SJSA1 (cell line): Measurements from ENCODE around the gene HLA-B. TPM values are rescaled to one million over a fixed set of nuclear protein-coding genes. Genes with fewer than 3 reads are reported as not detected.
A peak's percentile ranks its signal among the peaks of the same experiment; 100 is the strongest.

ENCODE experiments used
- DNase-seq, 2 experiments: peaks; one replicate each; pipeline ENCODE4 v3.0.0-alpha.2; 2015 to 2020; ENCODE audit warnings: low spot score in 2 of 2, low read depth in 1 of 2
- H3K27ac ChIP-seq: fragments of 250-450 bp; sonication (Bioruptor Pico); 2 replicates; pipeline ENCODE4 v1.5.1; 2020; ENCODE audit warnings: mild to moderate bottlenecking, moderate library complexity
- H3K27me3 ChIP-seq: fragments of 250-450 bp; sonication (Bioruptor Pico); replicated peaks from 2 replicates; pipeline ENCODE4 v1.5.1; 2020; ENCODE audit warnings: mild to moderate bottlenecking, moderate library complexity
- H3K36me3 ChIP-seq: fragments of 250-450 bp; sonication (Bioruptor Pico); 2 replicates; pipeline ENCODE4 v1.5.1; 2020; ENCODE audit warnings: mild to moderate bottlenecking
- H3K4me1 ChIP-seq: fragments of 250-450 bp; sonication (Bioruptor Pico); replicated peaks from 2 replicates; pipeline ENCODE4 v1.6.1; 2021; ENCODE audit warnings: mild to moderate bottlenecking
- H3K4me3 ChIP-seq: fragments of 250-450 bp; sonication (Bioruptor Pico); 2 replicates; pipeline ENCODE4 v1.5.1; 2020; ENCODE audit warnings: mild to moderate bottlenecking
- H3K9me3 ChIP-seq: fragments of 250-450 bp; sonication (Bioruptor Pico); replicated peaks from 2 replicates; pipeline ENCODE4 v1.5.1; 2020; ENCODE audit warnings: mild to moderate bottlenecking
- total RNA-seq: library from RNA; depleted of rRNA; stranded (reverse); fragments of >200 nt; shearing (Covaris generic); gene quantifications from 2 replicates; pipeline ENCODE4 v1.2.3, GENCODE V29; 2014

Gene HLA-B
- total RNA-seq, 1 experiment from 2014 or later = 3,537 TPM

- Histone ChIP-seq H3K4me1 (peaks cover 15% of the 10 kb centered on the region), H3K27ac (no peak overlapping the region), H3K27me3 (no peaks in the 10 kb centered on the region), H3K9me3 (no peaks in the 10 kb centered on the region), H3K4me3 (peak overlapping the region; percentile 85), H3K36me3 (peaks cover 37% of the 10 kb centered on the region)
- no peak for DNase-seq
These were observed 2.7 kb downstream of the HLA-B start for GRCh38 chr6:31354158-31354863.

DNA sequence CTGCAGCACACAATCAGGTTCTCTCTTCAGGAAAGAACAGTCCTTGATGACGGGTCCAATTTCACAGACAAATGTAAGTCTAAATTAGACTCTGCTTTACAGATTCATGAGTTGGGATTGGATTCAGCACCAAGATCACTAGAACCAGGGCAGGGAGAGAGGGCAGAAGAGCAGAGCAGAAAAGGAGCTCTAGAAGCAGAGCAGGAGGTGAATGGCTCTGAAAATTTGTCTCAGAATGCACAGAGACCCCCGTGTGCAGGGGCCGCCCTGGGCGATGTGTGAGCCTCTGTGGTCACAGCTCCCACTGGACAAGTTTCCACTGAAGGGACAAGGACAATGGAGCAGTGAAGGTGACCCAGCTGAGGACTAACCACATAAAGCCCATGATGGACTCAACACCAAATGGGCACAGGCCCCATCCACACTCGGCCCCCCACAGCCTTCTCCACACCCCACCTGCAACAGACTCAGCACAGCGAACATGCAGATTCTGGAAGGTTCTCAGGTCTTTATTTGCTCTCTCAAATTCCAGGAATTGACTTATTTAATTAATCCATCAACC, 3.5 kb downstream of the HLA-B start:
- no peaks in the 10 kb centered on the region for H3K9me3 ChIP-seq
- H3K27ac ChIP-seq = no peak overlapping the region
- peaks cover 37% of the 10 kb centered on the region for H3K36me3 ChIP-seq
- no peak for DNase-seq
- H3K4me3 ChIP-seq = no peak overlapping the region
- H3K27me3 ChIP-seq = 0 out of 2 replicates have a peak, but pooled peaks cover 3% of the 10 kb centered on the region
- peaks cover 15% of the 10 kb centered on the region for H3K4me1 ChIP-seq

GRCh38 chr6:31352683-31353383, 4.1 kb downstream of the HLA-B start:
- Histone ChIP-seq H3K4me1 (peaks cover 15% of the 10 kb centered on the region), H3K36me3 (peaks cover 37% of the 10 kb centered on the region), H3K4me3 (no peak overlapping the region), H3K27me3 (0 out of 2 replicates have a peak, but pooled peaks cover 3% of the 10 kb centered on the region), H3K27ac (no peak overlapping the region), H3K9me3 (no peaks in the 10 kb centered on the region)
- DNase-seq = no peak

GRCh38 chr6:31352310-31352682, 4.7 kb downstream of the HLA-B start:
- Histone ChIP-seq H3K4me1 (peaks cover 15% of the 10 kb centered on the region), H3K9me3 (no peaks in the 10 kb centered on the region), H3K27ac (no peak overlapping the region), H3K36me3 (peaks cover 37% of the 10 kb centered on the region), H3K27me3 (0 out of 2 replicates have a peak, but pooled peaks cover 3% of the 10 kb centered on the region), H3K4me3 (no peak overlapping the region)
- DNase-seq = no peak

GRCh38 chr6:31351401-31352309, 5.3 kb downstream of the HLA-B start:
- Histone ChIP-seq H3K4me1 (peaks cover 15% of the 10 kb centered on the region), H3K9me3 (no peaks in the 10 kb centered on the region), H3K27me3 (0 out of 2 replicates have a peak, but pooled peaks cover 3% of the 10 kb centered on the region), H3K4me3 (no peak overlapping the region), H3K36me3 (peaks cover 34% of the 10 kb centered on the region), H3K27ac (no peak overlapping the region)
- no peak for DNase-seq

GRCh38 chr6:31351033-31351380, 6.0 kb downstream of the HLA-B start:
- Histone ChIP-seq H3K36me3 (peaks cover 29% of the 10 kb centered on the region), H3K9me3 (no peaks in the 10 kb centered on the region), H3K4me3 (no peak overlapping the region), H3K27me3 (0 out of 2 replicates have a peak, but pooled peaks cover 3% of the 10 kb centered on the region), H3K4me1 (peaks cover 15% of the 10 kb centered on the region), H3K27ac (no peak overlapping the region)
- DNase-seq = no peak

DNA sequence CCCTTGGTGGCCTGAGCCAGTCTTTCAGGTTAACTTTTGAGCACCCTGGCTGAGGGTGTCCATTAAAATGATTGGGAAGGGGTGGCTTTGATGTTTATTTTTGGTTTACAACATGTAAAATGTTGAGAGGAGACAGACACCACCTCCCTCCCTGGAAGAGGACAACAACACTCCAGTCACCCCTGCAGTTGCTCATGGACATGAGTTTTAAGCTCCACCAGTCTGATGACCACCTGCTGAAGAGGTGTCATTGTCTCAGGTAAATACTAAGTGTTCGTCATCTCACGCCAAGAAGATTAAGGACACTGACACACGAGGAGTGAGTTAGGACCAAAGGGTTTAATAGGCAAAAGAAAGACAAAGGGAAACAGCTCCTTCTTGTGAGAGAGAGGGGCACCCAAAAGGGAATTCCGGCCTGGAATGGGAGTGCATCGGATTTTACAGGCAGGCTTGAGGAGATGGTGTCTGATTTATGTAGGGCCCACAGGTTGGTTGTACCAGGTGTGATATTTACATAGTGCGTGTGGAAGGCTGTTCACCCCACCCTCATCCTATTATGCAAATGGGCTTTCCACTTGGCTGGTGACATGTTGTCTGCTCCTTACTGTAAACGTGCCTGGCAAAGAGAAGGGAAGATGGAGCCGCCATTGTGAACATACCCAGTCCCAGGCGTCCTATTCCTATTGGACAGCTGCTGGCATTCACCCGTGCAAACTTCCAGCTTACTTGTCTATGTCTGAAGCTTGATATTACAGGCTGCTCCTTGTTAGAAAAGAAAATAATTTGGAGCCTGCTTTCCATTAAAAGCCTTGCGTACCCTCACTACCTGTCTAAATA, 6.6 kb downstream of the HLA-B start:
- 0 out of 2 replicates have a peak, but pooled peaks cover 3% of the 10 kb centered on the region for H3K27me3 ChIP-seq
- DNase-seq = no peak
- no peaks in the 10 kb centered on the region for H3K9me3 ChIP-seq
- no peak overlapping the region for H3K27ac ChIP-seq
- no peak overlapping the region for H3K4me3 ChIP-seq
- H3K4me1 ChIP-seq = peaks cover 10% of the 10 kb centered on the region
- H3K36me3 ChIP-seq = peaks cover 23% of the 10 kb centered on the region

- no peak overlapping the region for H3K4me3 ChIP-seq
- H3K27ac ChIP-seq = no peak overlapping the region
- no peaks in the 10 kb centered on the region for H3K9me3 ChIP-seq
- no peak for DNase-seq
- peaks cover 12% of the 10 kb centered on the region for H3K36me3 ChIP-seq
- H3K4me1 ChIP-seq = no peaks in the 10 kb centered on the region
- H3K27me3 ChIP-seq = 0 out of 2 replicates have a peak, but pooled peaks cover 3% of the 10 kb centered on the region
These were observed 7.7 kb downstream of the HLA-B start for GRCh38 chr6:31349301-31349700.

DNA sequence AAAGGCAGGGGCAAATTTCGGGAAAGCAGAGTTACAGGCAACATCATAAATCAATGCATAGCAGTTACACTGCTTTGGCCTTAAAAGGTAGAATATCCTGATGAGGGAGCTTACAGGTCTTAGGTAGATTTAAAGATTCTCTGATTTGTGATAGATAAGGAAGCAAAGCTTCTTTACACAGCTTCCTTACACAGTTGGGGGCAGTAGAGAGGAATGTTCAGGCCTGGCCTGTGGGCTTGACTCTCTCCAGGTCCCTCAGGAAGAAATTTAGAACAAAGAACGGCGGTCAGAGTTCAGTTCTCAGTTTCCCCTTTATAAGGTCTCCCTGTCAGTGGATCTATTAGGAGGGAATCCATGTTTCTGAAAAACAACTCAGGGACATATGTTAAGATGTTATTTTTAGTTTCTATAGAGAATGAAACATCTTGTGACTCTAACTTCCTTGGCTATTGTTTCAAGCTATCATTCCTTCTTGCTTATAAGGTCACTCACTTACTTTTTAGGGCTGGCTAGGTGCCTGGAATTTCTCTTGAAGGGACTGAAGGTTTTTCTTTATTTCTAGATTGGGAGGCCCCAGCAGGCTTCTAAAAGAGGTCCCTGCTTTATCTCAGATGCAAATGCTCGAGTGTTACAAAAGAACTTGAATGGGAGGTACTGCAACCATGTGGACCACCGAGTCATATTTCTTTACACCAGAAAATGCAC, 11.8 kb downstream of the HLA-B start:
- Histone ChIP-seq H3K27ac (no peak overlapping the region), H3K4me3 (no peak overlapping the region), H3K27me3 (peaks cover 3% of the 10 kb centered on the region; the same call in 1 of the 2 replicates), H3K4me1 (no peaks in the 10 kb centered on the region), H3K9me3 (no peaks in the 10 kb centered on the region; the same call in 1 of the 2 replicates), H3K36me3 (no peaks in the 10 kb centered on the region)
- DNase-seq = no peak

DNA sequence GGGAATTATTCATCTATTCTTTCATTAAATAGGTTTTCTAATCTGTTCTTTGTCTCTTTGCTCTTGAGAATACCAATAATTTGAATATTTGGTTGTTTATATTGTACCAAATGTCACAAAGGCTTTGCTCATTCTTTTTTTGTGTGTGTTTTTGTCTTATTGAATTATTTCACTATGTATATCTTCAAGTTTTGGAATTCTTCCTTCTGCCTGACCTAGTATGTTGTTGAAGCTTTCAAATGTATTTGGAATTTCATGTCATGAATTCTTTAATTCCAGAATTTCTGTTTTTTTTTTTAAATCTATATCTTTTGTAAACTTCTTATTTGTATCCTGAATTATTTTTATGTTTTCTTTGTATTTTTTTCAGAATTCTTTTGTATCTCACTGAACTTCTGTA, 16.8 kb downstream of the HLA-B start:
- DNase-seq = no peak
- no peak overlapping the region for H3K27ac ChIP-seq
- no peaks in the 10 kb centered on the region; the same call in none of the 2 replicates for H3K27me3 ChIP-seq
- peaks cover 16% of the 10 kb centered on the region for H3K9me3 ChIP-seq
- no peaks in the 10 kb centered on the region for H3K36me3 ChIP-seq
- H3K4me1 ChIP-seq = no peaks in the 10 kb centered on the region
- H3K4me3 ChIP-seq = no peak overlapping the region

- Histone ChIP-seq H3K36me3 (no peaks in the 10 kb centered on the region), H3K4me3 (no peak overlapping the region), H3K27ac (no peak overlapping the region), H3K27me3 (no peaks in the 10 kb centered on the region; the same call in none of the 2 replicates), H3K9me3 (peaks cover 19% of the 10 kb centered on the region), H3K4me1 (no peaks in the 10 kb centered on the region)
- DNase-seq = no peak
These were observed 17.8 kb downstream of the HLA-B start for GRCh38 chr6:31339210-31339609.

GRCh38 chr6:31336896-31337496, 20.0 kb downstream of the HLA-B start:
- Histone ChIP-seq H3K27me3 (no peaks in the 10 kb centered on the region; the same call in 1 of the 2 replicates), H3K4me3 (no peak overlapping the region), H3K4me1 (no peaks in the 10 kb centered on the region), H3K27ac (no peak overlapping the region), H3K36me3 (no peaks in the 10 kb centered on the region), H3K9me3 (peaks cover 22% of the 10 kb centered on the region)
- no peak for DNase-seq
